Measurements from ENCODE around the gene TFB1M. TPM values are rescaled to one million over a fixed set of nuclear protein-coding genes. Genes with fewer than 3 reads are reported as not detected.

TFB1M gene
- total and polyA plus RNA-seq, 9 of the 15 experiments (the other 6 are each of a cell fraction or from before 2014, with no cell fraction given): 34.6 to 145 (median 40.4) TPM

DNA sequence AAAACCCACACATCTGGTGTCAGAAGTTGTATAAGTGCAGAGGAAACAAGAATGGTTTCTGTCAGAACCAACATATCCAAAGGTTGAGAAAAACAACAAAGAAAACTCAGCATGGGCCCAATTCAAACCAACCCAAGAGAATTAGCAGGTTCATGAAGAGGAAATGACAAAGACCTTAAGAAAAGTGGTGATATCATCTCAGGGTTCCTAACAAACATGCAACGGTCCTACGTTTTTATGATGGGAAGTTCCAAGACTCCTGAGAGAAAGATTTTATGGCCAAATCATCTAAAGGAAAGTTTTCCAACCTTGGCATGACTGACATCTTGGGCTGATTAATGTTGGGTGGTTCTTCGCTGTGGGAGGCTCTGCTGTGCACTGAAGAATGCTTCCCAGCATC lies 23.0 kb downstream of the TFB1M start:
- H3K27me3 ChIP-seq (ENCODE audit: control insufficient read depth in 2 of 2, insufficient read depth in 2 of 2, low read length in 2 of 2): no peaks in the 10 kb centered on the region
- 87% methylated on average over 3 of the region's 3 CpGs for WGBS (ENCODE audit: insufficient coverage, low coverage, missing lambda C conversion rate)
- ChIA-PET CTCF (ENCODE audit: low intra/inter-chr PET ratio) (no interaction called here), POLR2A (no interaction called here)
- FAIRE-seq (no peak), DNase-seq (ENCODE audit: extremely low read depth in 1 of 4, low spot score in 3 of 4) (no peak), ATAC-seq (no peak)
- H3K4me1 ChIP-seq (replicated peaks in 1 of 2; ENCODE audit: control insufficient read depth in 2 of 2, insufficient read depth in 2 of 2, low read length in 2 of 2): peaks cover 0 to 7% of the 10 kb centered on the region in 2 experiments; a peak in 3 of 5 replicates
- no TSS peak for BruUV-seq (replicated peaks)
- peaks cover 80% of the 10 kb centered on the region for H3K36me3 ChIP-seq (ENCODE audit: control insufficient read depth, insufficient read depth, low read length)
- no peak overlapping the region for H2AFZ ChIP-seq (ENCODE audit: low read depth, low read length)
- H3K9ac ChIP-seq (ENCODE audit: insufficient read depth in 1 of 2, low read depth in 2 of 2, low read length in 2 of 2): no peak overlapping the region
- no peak overlapping the region for H3K27ac ChIP-seq (ENCODE audit: extremely low read depth, low read depth, low read length)
- no peak overlapping the region for H3K4me2 ChIP-seq (ENCODE audit: insufficient read depth, low read length)
- H3K9me1 ChIP-seq (ENCODE audit: control insufficient read depth, insufficient read depth, low read length): no peaks in the 10 kb centered on the region
- H4K20me1 ChIP-seq (replicated peaks; ENCODE audit: control insufficient read depth, insufficient read depth, low read length): no peaks in the 10 kb centered on the region
- intact Hi-C loops (cut with micrococcal nuclease) (no loop called here), in situ Hi-C loops (cut with MboI) (no loop called here)
- no peaks in the 10 kb centered on the region for H3K9me3 ChIP-seq (replicated peaks; ENCODE audit: control insufficient read depth, insufficient read depth, low read depth, low read length)
- no peak overlapping the region for H3K4me3 ChIP-seq
- H3K79me2 ChIP-seq (ENCODE audit: control insufficient read depth, insufficient read depth, low read length): no peaks in the 10 kb centered on the region
- TF ChIP-seq MCM2 (IDR thresholded peaks at IDR 0.05; ENCODE audit: low read depth) (no peak), ZC3H8 (IDR thresholded peaks at IDR 0.05) (no peak), RBFOX2 (IDR thresholded peaks at IDR 0.05; ENCODE audit: low read depth, low read length) (no peak), CHD7 (IDR thresholded peaks at IDR 0.05; ENCODE audit: low read depth, low read length) (no peak), ASH1L (IDR thresholded peaks at IDR 0.05; ENCODE audit: borderline replicate concordance, low read depth, partially characterized antibody) (no peak), MYC (IDR thresholded peaks at IDR 0.05; ENCODE audit: low read depth, low read length) (no peak), MYC (CRISPR knock-in tag; IDR thresholded peaks at IDR 0.05; ENCODE audit: borderline replicate concordance, low read depth) (no peak), NCOA1 (IDR thresholded peaks at IDR 0.05; ENCODE audit: low read depth) (no peak), HSF4 (CRISPR knock-in tag; IDR thresholded peaks at IDR 0.05; ENCODE audit: borderline replicate concordance) (no peak), BACH1 (tag; IDR thresholded peaks at IDR 0.05) (no peak)
- TF ChIP-seq, protein P1, sequence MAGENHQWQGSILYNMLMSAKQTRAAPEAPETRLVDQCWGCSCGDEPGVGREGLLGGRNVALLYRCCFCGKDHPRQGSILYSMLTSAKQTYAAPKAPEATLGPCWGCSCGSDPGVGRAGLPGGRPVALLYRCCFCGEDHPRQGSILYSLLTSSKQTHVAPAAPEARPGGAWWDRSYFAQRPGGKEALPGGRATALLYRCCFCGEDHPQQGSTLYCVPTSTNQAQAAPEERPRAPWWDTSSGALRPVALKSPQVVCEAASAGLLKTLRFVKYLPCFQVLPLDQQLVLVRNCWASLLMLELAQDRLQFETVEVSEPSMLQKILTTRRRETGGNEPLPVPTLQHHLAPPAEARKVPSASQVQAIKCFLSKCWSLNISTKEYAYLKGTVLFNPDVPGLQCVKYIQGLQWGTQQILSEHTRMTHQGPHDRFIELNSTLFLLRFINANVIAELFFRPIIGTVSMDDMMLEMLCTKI (IDR thresholded peaks at IDR 0.05; ENCODE audit: partially characterized antibody): no peak
